Ishikawa (cell line): ENCODE results near the gene RPS23.

ENCODE experiments used
- CEBPB ChIP-seq: IDR thresholded peaks from 2 replicates; pipeline ENCODE4 v1.6.1; 2012
- EP300 ChIP-seq: IDR thresholded peaks from 2 replicates; pipeline ENCODE4 v1.6.1; 2012; ENCODE audit warnings: borderline replicate concordance
- TAF1 ChIP-seq: IDR thresholded peaks from 2 replicates; pipeline ENCODE4 v1.6.1; 2012; ENCODE audit warnings: low read depth, mild to moderate bottlenecking
- YY1 ChIP-seq: IDR thresholded peaks from 2 replicates; pipeline ENCODE4 v1.6.1; 2012; ENCODE audit warnings: low read depth

- TF ChIP-seq TAF1 (no peak), YY1 (no peak), CEBPB (no peak), EP300 (no peak)
Measured at GRCh38 chr5:82277613-82277986, 554 bp downstream of the RPS23 start.
